Neural progenitor cell (in vitro differentiated cells): ENCODE measurements around the gene MAOB. TPM values are rescaled to one million over a fixed set of nuclear protein-coding genes. Genes with fewer than 3 reads are reported as not detected.

Source experiments
- DNase-seq: peaks from one replicate; pipeline ENCODE4 v3.0.0-alpha.2; 2016; ENCODE audit warnings: low spot score
- H2AFZ ChIP-seq: fragments of 200-600 bp; sonication (generic); replicated peaks from 2 replicates; pipeline ENCODE4 v1.6.1; 2016; ENCODE audit warnings: antibody characterized with exemption
- H3F3A ChIP-seq: fragments of 200-600 bp; sonication (generic); 2 replicates; pipeline ENCODE4 v1.6.1; 2016; ENCODE audit warnings: antibody characterized with exemption, low read depth
- H3K27ac ChIP-seq: fragments of 200-600 bp; sonication (generic); 2 replicates; pipeline ENCODE4 v1.5.1; 2016; ENCODE audit warnings: mild to moderate bottlenecking
- H3K27me3 ChIP-seq: fragments of 200-600 bp; sonication (generic); 2 replicates; pipeline ENCODE4 v1.6.1; 2016; ENCODE audit warnings: mild to moderate bottlenecking, moderate library complexity
- H3K36me3 ChIP-seq: fragments of 200-600 bp; sonication (generic); 2 replicates; pipeline ENCODE4 v1.5.1; 2016
- H3K4me1 ChIP-seq: fragments of 200-600 bp; sonication (generic); 2 replicates; pipeline ENCODE4 v1.6.1; 2016; ENCODE audit warnings: mixed run types
- H3K4me2 ChIP-seq: fragments of 200-600 bp; sonication (generic); 2 replicates; pipeline ENCODE4 v1.6.1; 2016
- H3K4me3 ChIP-seq: fragments of 200-600 bp; sonication (generic); 2 replicates; pipeline ENCODE4 v1.5.1; 2016
- H3K79me2 ChIP-seq: fragments of 200-600 bp; sonication (generic); 2 replicates; pipeline ENCODE4 v1.6.1; 2016; ENCODE audit warnings: low read depth
- H3K9ac ChIP-seq: fragments of 200-600 bp; sonication (generic); 2 replicates; pipeline ENCODE4 v1.6.1; 2016
- H3K9me3 ChIP-seq: fragments of 200-600 bp; sonication (generic); 2 replicates; pipeline ENCODE4 v1.5.1; 2016; ENCODE audit warnings: low read depth
- H4K20me1 ChIP-seq: fragments of 200-600 bp; sonication (generic); 2 replicates; pipeline ENCODE4 v1.6.1; 2016; ENCODE audit warnings: low read depth
- H3K27ac Mint-ChIP-seq: 3 replicates; pipeline ENCODE4 v1.8.0; 2021; ENCODE audit warnings: mixed read lengths
- H3K27me3 Mint-ChIP-seq: 2 replicates; pipeline ENCODE4 v1.8.0; 2022; ENCODE audit warnings: low read depth, mild to moderate bottlenecking, inconsistent platforms, moderate library complexity, mixed read lengths; ENCODE audit not compliant: insufficient read depth
- H3K36me3 Mint-ChIP-seq: 3 replicates; pipeline ENCODE4 v1.8.0; 2021; ENCODE audit warnings: mixed read lengths
- H3K4me1 Mint-ChIP-seq: 3 replicates; pipeline ENCODE4 v1.8.0; 2021; ENCODE audit warnings: mixed read lengths
- H3K4me3 Mint-ChIP-seq: 3 replicates; pipeline ENCODE4 v1.8.0; 2021; ENCODE audit warnings: mild to moderate bottlenecking, moderate library complexity, mixed read lengths
- H3K9me3 Mint-ChIP-seq: 3 replicates; pipeline ENCODE4 v1.8.0; 2020; ENCODE audit warnings: mixed read lengths
- EZH2 ChIP-seq: fragments of 200-600 bp; sonication (generic); IDR thresholded peaks from 2 replicates; pipeline ENCODE4 v1.6.1; 2017; ENCODE audit warnings: antibody characterized with exemption, mild to moderate bottlenecking, moderate library complexity
- EZH2phosphoT487 ChIP-seq: fragments of 200-600 bp; sonication (generic); IDR thresholded peaks from 2 replicates; pipeline ENCODE4 v1.6.1; 2017; ENCODE audit warnings: antibody characterized with exemption
- total RNA-seq: library from RNA; depleted of rRNA; stranded (reverse); fragments of >200 nt; gene quantifications from 2 replicates; pipeline ENCODE4 v1.2.3, GENCODE V29; 2015; ENCODE audit warnings: low replicate concordance
- TF ChIP-seq, protein P1 (sequence below): fragments of 200-600 bp; sonication (generic); IDR thresholded peaks from 2 replicates; pipeline ENCODE4 v1.5.1; 2017; ENCODE audit warnings: antibody characterized with exemption, mild to moderate bottlenecking

Gene MAOB
- total RNA-seq, 1 donor from 2014 or later: 1.5 TPM

DNA sequence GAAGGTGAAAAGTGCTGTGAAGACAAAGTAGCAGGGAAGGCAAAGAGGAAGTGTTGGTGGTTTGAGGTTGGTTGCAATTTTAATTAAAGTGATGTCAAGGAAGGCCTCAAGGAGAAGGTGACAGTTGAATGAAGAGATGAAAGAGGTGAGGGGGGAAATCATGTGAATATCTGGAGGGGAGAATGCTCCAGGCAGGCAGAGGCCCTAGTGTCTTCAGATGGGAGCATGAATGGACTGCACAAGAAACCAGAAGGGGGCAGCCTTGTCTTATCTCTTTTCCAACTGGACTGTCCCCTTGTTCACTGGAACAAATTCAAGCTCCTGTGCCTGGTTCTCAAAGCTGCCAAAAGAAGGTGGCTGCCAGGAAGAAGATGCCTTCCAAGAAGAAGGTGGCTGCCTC, 68.4 kb downstream of the MAOB start:
- Histone ChIP-seq H3K79me2 (no peaks in the 10 kb centered on the region), H3K9ac (no peak overlapping the region), H4K20me1 (no peaks in the 10 kb centered on the region), H3K36me3 (no peaks in the 10 kb centered on the region), H3K4me1 (no peaks in the 10 kb centered on the region), H3K9me3 (no peaks in the 10 kb centered on the region), H3K4me2 (no peak overlapping the region), H2AFZ (no peak overlapping the region), H3K4me3 (no peak overlapping the region), H3F3A (no peaks in the 10 kb centered on the region), H3K27ac (no peak overlapping the region), H3K27me3 (no peaks in the 10 kb centered on the region)
- Mint-ChIP-seq H3K4me1 (no peaks in the 10 kb centered on the region), H3K36me3 (no peaks in the 10 kb centered on the region), H3K9me3 (peaks cover 4% of the 10 kb centered on the region), H3K4me3 (no peak overlapping the region), H3K27ac (no peak overlapping the region), H3K27me3 (peaks cover 4% of the 10 kb centered on the region)
- TF ChIP-seq, protein P1, sequence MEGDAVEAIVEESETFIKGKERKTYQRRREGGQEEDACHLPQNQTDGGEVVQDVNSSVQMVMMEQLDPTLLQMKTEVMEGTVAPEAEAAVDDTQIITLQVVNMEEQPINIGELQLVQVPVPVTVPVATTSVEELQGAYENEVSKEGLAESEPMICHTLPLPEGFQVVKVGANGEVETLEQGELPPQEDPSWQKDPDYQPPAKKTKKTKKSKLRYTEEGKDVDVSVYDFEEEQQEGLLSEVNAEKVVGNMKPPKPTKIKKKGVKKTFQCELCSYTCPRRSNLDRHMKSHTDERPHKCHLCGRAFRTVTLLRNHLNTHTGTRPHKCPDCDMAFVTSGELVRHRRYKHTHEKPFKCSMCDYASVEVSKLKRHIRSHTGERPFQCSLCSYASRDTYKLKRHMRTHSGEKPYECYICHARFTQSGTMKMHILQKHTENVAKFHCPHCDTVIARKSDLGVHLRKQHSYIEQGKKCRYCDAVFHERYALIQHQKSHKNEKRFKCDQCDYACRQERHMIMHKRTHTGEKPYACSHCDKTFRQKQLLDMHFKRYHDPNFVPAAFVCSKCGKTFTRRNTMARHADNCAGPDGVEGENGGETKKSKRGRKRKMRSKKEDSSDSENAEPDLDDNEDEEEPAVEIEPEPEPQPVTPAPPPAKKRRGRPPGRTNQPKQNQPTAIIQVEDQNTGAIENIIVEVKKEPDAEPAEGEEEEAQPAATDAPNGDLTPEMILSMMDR: peak; percentile 53
- no peak for TF ChIP-seq EZH2
- peak; percentile 59 for DNase-seq

DNA sequence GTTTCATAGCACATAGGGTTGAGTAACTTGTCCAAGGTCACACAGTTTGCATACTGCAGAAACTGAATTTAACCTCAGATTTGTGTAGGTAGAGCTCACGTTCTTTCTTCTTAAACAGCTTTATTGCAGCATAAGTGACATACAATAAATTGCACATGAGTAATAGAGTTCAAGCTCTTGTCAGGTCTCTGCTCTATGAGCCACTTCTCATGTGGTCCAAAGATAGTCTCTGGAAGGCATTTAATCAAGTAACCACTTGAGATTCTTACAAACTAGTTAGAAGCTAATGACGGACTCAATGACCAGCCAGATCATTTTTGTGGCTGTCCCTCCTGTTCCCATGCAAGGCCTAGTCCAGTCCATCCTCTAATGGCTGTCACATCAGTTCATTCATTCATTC, 68.9 kb downstream of the MAOB start:
- Mint-ChIP-seq H3K4me3 (no peak overlapping the region), H3K4me1 (no peaks in the 10 kb centered on the region), H3K27me3 (peaks cover 1% of the 10 kb centered on the region), H3K27ac (no peak overlapping the region), H3K9me3 (peaks cover 6% of the 10 kb centered on the region), H3K36me3 (no peaks in the 10 kb centered on the region)
- no peaks in the 10 kb centered on the region for H3F3A ChIP-seq
- DNase-seq: no peak
- H3K27ac ChIP-seq: no peak overlapping the region
- no peak overlapping the region for H3K4me3 ChIP-seq
- no peaks in the 10 kb centered on the region for H3K79me2 ChIP-seq
- H3K4me2 ChIP-seq: no peak overlapping the region
- no peak overlapping the region for H3K9ac ChIP-seq
- H3K36me3 ChIP-seq: no peaks in the 10 kb centered on the region
- H4K20me1 ChIP-seq: no peaks in the 10 kb centered on the region
- TF ChIP-seq EZH2: no peak
- TF ChIP-seq EZH2phosphoT487: no peak
- TF ChIP-seq, protein P1: no peak
- no peaks in the 10 kb centered on the region for H3K4me1 ChIP-seq
- H2AFZ ChIP-seq: no peak overlapping the region
- no peaks in the 10 kb centered on the region for H3K27me3 ChIP-seq
- no peaks in the 10 kb centered on the region for H3K9me3 ChIP-seq

DNA sequence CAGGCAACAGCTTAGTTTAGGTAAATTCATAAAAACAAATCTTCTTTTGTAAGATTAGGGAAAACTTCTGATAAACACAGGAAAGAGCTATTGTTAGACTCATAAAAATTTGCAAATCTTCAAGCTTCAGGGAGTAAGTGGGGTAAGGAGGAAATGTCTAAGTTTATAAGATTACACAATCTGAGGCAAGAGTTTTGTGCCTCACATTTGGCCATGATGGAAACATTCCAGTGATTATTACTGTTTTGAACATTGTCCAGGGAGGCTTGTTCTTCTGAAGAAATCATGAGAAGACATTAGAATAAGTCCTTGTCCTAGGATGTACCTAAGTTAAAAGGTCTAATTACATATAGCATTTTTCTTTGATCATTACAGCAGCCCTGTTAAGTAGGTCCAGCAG, 72.8 kb downstream of the MAOB start:
- Histone ChIP-seq H3K4me2 (no peak overlapping the region), H3K4me3 (no peak overlapping the region), H3K27me3 (no peaks in the 10 kb centered on the region), H3K36me3 (no peaks in the 10 kb centered on the region), H4K20me1 (no peaks in the 10 kb centered on the region), H3K9me3 (no peaks in the 10 kb centered on the region), H3K4me1 (no peaks in the 10 kb centered on the region), H3K27ac (no peak overlapping the region), H3K79me2 (no peaks in the 10 kb centered on the region), H3F3A (no peaks in the 10 kb centered on the region), H3K9ac (no peak overlapping the region), H2AFZ (no peak overlapping the region)
- no peaks in the 10 kb centered on the region for H3K4me1 Mint-ChIP-seq
- H3K27me3 Mint-ChIP-seq: no peaks in the 10 kb centered on the region
- H3K27ac Mint-ChIP-seq: no peak overlapping the region
- H3K9me3 Mint-ChIP-seq: peaks cover 6% of the 10 kb centered on the region
- DNase-seq: no peak
- H3K36me3 Mint-ChIP-seq: no peaks in the 10 kb centered on the region
- TF ChIP-seq, protein P1: no peak
- TF ChIP-seq EZH2: no peak
- no peak for TF ChIP-seq EZH2phosphoT487
- H3K4me3 Mint-ChIP-seq: no peak overlapping the region

GRCh38 chrX:43808231-43808630, 74.0 kb downstream of the MAOB start:
- no peaks in the 10 kb centered on the region for H3K36me3 ChIP-seq
- no peak overlapping the region for H2AFZ ChIP-seq
- H3K9ac ChIP-seq: no peak overlapping the region
- Mint-ChIP-seq H3K27ac (no peak overlapping the region), H3K4me3 (no peak overlapping the region), H3K27me3 (no peaks in the 10 kb centered on the region), H3K9me3 (peaks cover 6% of the 10 kb centered on the region), H3K36me3 (no peaks in the 10 kb centered on the region), H3K4me1 (no peaks in the 10 kb centered on the region)
- H3K4me2 ChIP-seq: no peak overlapping the region
- no peaks in the 10 kb centered on the region for H3K4me1 ChIP-seq
- H3K27ac ChIP-seq: no peak overlapping the region
- H3K27me3 ChIP-seq: no peaks in the 10 kb centered on the region
- H3K79me2 ChIP-seq: no peaks in the 10 kb centered on the region
- no peaks in the 10 kb centered on the region for H4K20me1 ChIP-seq
- no peak overlapping the region for H3K4me3 ChIP-seq
- no peak for TF ChIP-seq EZH2phosphoT487
- TF ChIP-seq EZH2: no peak
- TF ChIP-seq, protein P1: no peak
- no peaks in the 10 kb centered on the region for H3F3A ChIP-seq
- H3K9me3 ChIP-seq: no peaks in the 10 kb centered on the region
- DNase-seq: no peak
